GM12801 (cell line): ENCODE results near the gene FGD4.

Experiments
- TF ChIP-seq, protein P1 (sequence below): IDR thresholded peaks from one replicate; pipeline ENCODE4 v1.5.1; 2011; ENCODE audit warnings: control low read depth; ENCODE audit not compliant: insufficient read length; ENCODE audit errors: extremely low read depth

Gene FGD4

GRCh38 chr12:32515137-32515873 is 115.9 kb downstream of the FGD4 start:
- TF ChIP-seq, protein P1, sequence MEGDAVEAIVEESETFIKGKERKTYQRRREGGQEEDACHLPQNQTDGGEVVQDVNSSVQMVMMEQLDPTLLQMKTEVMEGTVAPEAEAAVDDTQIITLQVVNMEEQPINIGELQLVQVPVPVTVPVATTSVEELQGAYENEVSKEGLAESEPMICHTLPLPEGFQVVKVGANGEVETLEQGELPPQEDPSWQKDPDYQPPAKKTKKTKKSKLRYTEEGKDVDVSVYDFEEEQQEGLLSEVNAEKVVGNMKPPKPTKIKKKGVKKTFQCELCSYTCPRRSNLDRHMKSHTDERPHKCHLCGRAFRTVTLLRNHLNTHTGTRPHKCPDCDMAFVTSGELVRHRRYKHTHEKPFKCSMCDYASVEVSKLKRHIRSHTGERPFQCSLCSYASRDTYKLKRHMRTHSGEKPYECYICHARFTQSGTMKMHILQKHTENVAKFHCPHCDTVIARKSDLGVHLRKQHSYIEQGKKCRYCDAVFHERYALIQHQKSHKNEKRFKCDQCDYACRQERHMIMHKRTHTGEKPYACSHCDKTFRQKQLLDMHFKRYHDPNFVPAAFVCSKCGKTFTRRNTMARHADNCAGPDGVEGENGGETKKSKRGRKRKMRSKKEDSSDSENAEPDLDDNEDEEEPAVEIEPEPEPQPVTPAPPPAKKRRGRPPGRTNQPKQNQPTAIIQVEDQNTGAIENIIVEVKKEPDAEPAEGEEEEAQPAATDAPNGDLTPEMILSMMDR: no peak

- TF ChIP-seq, protein P1: no peak
Observed at GRCh38 chr12:32516230-32516629, 116.9 kb downstream of the FGD4 start.

DNA sequence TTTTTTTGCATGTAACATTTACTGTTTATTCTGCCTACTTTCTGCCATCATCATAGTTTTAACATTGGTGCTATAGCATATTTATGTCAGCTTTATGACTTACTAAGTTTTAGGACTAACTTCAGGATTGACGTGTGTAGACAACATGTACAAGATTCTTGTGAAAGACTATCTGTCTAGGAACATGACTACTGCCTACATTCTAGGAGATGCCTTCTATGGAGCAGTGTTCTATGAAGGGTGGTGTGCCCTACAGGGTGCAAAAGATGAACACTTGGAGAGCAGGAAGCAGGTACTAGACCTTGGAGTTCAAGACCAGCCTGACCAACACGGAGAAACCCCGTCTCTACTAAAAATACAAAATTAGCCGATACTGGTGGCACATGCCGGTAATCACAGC is 118.6 kb downstream of the FGD4 start:
- TF ChIP-seq, protein P1: no peak

- TF ChIP-seq, protein P1: no peak
Observed at GRCh38 chr12:32519047-32519446, 119.7 kb downstream of the FGD4 start.

GRCh38 chr12:32522331-32523221 is 123.2 kb downstream of the FGD4 start:
- TF ChIP-seq, protein P1: no peak

- TF ChIP-seq, protein P1: no peak
Observed at GRCh38 chr12:32532422-32532821, 133.1 kb downstream of the FGD4 start.

DNA sequence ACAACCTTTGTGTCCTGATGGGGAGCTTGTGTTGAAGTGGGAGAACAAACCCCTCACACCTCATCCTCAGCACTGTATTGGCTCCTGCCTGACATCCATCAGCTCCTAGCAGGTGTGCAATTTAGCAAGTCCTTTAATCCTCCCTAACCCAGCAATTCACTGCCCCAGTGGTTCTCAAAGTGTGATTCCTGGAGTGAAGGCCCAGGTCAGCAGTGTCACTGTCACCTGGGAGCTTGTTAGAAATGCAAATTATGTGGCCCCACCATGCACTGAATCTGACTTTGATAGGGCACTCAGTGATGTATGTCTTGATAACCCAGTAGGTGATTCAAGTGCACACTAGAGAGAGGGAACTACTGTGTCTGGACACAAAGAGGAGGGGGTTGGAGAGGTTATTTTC is 133.6 kb downstream of the FGD4 start:
- TF ChIP-seq, protein P1: no peak
